Duodenal mucosa (tissue), 2 donors: ENCODE data around the gene DBNDD2.

Source experiments
- H3K27ac ChIP-seq: one replicate; pipeline ENCODE4 v1.7.0; 2013; ENCODE audit warnings: low read depth, low read length
- H3K27me3 ChIP-seq, 2 donors: one replicate each; pipeline ENCODE4 v1.7.0; 2013; ENCODE audit warnings: low read length in 2 of 2, control low read depth in 1 of 2; ENCODE audit not compliant: insufficient read depth in 2 of 2, control insufficient read depth in 1 of 2
- H3K36me3 ChIP-seq, 2 donors: one replicate each; pipeline ENCODE4 v1.7.0; 2013; ENCODE audit warnings: low read length in 2 of 2, control low read depth in 1 of 2; ENCODE audit not compliant: insufficient read depth in 2 of 2, control insufficient read depth in 1 of 2
- H3K4me1 ChIP-seq, 2 donors: one replicate each; pipeline ENCODE4 v1.7.0; 2013; ENCODE audit warnings: low read length in 2 of 2, control low read depth in 1 of 2; ENCODE audit not compliant: insufficient read depth in 2 of 2, control insufficient read depth in 1 of 2
- H3K4me3 ChIP-seq, 2 donors: one replicate each; pipeline ENCODE4 v1.7.0; 2013; ENCODE audit warnings: low read length in 2 of 2, low read depth in 1 of 2
- H3K9ac ChIP-seq, 2 donors: one replicate each; pipeline ENCODE4 v1.7.0; 2013; ENCODE audit warnings: low read length in 2 of 2, low read depth in 1 of 2
- H3K9me3 ChIP-seq, 2 donors: one replicate each; pipeline ENCODE4 v1.7.0; 2013; ENCODE audit warnings: low read length in 2 of 2, control low read depth in 1 of 2; ENCODE audit not compliant: control insufficient read depth in 1 of 2

Gene DBNDD2

DNA sequence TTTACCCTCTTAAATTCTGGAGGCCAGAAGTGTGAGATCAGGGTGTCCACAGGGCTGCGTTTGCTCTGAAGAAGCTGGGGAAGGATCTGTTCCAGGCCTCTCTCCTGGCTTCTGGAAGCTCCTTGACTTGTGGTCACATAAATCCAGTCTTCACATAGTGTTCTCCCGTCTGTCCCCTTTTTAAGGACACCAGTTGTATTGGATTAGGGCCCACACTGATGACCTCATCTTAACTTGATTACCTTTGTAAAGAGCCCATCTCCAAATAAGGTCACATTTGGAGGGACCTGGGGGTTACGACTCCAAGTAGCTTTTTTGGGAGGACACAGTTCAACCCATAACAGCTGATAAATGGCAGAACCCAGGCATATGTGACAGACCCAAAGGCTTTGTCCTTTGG is 41.4 kb downstream of the DBNDD2 start:
- Histone ChIP-seq H3K4me3 (no peak overlapping the region), H3K36me3 (no peaks in the 10 kb centered on the region), H3K4me1 (peaks cover 6% of the 10 kb centered on the region in 2 donors), H3K27me3 (no peaks in the 10 kb centered on the region), H3K27ac (no peak overlapping the region), H3K9me3 (no peaks in the 10 kb centered on the region), H3K9ac (peak overlapping the region in 1 of 2 donors; percentile 18)

DNA sequence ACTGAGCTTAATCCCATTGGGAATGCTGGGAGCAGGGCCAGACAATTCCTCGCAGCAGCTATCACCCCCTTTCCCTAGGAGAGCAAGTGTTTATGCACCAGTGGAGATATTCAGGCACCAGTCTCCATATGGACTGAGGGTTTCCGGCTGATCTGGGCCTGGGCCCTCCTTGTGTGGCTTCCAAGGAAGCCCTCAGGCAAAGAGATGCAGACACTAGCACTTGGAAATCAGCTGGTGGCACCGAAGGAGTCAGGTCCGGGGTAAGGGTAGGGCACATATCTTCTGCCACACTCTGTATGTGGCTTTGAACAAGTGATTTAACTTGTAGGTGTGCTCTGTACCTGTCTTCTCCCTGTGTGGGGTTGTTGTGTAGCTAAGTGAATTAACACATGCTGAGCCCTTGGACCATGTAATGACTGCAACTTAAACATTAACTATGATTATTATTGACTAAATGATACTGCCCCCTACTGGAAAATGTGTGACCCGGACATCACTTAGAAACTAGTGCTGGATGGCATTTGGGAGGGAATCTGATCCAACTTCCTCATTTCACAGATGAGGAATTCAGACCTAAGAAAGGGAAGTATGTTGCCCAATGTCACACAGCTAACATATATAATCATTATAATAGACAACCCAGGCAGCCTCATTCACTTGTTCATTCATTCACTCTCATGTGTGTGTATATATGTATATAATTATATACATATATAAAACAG is 42.2 kb downstream of the DBNDD2 start:
- Histone ChIP-seq H3K36me3 (no peaks in the 10 kb centered on the region), H3K9me3 (no peaks in the 10 kb centered on the region), H3K4me1 (peaks cover 6% of the 10 kb centered on the region in 2 donors), H3K27me3 (no peaks in the 10 kb centered on the region), H3K27ac (no peak overlapping the region), H3K4me3 (no peak overlapping the region), H3K9ac (peak overlapping the region in 1 of 2 donors; percentile 18)

DNA sequence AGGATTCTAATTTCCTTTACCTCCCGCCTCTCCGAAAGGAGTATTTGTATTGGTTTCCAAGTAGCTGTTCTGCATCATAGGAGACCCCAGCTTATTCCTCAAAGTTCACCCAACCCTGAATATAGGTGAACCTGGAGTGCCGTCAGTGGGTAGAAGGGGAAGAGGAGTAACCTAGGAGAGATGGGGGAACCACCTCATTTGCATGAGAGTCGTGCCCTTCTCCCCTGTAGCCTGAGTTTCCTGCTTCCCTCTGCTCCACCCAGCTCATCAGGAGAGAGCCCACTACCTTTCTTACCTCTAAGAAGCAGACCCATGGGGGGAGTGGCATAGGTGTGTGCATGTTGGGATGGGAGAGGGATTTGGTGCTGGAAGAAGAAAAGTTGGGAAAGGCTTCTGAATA is 44.1 kb downstream of the DBNDD2 start:
- H3K36me3 ChIP-seq: no peaks in the 10 kb centered on the region
- H3K4me1 ChIP-seq: peaks cover 6% of the 10 kb centered on the region in 2 donors
- H3K9me3 ChIP-seq: no peaks in the 10 kb centered on the region
- no peak overlapping the region for H3K9ac ChIP-seq
- H3K4me3 ChIP-seq: no peak overlapping the region
- H3K27ac ChIP-seq: no peak overlapping the region
- no peaks in the 10 kb centered on the region for H3K27me3 ChIP-seq

DNA sequence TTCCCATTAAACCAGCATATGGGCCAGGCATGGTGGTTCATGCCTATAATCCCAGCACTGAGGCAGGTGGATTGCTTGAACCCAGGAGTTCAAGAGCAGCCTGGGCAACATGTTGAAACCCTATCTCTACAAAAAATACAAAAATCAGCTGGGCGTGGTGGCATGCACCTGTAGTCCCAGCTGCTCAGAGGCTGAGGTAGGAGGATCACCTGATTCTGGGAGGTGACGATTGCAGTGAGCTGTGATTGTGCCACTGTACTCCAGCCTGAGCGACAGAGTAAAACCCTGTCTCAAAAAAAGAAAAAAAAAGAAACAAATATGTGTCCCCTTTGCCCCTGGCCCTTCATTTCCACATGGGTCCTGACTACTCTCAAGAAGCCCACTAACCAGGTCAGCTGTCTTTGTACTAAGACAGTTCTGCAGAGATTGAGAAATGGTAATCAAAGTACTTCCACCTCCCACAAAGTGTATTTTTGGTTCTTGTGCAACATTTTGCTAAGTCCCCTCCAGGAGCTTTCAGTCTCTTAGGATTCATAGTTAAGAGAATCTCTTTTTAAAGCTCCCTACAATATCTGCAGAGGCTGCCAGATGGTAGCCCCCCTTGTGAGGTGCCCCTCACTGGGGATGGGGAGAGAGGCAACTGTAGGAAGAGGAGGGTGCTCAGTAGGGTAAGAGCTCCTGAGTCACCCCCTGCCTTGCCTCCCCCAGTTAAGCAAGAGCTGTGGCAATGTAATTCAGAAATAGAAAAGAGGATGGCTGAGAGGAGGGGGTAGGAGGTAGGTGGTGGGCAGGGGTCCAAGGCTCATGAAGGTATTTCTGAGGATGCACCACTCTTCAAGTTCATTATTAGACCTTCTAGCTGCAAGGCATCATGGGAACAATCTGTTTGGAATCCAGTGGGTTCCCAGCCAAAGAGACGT is 44.9 kb downstream of the DBNDD2 start:
- H3K27ac ChIP-seq: no peak overlapping the region
- no peak overlapping the region for H3K9ac ChIP-seq
- no peaks in the 10 kb centered on the region for H3K9me3 ChIP-seq
- H3K27me3 ChIP-seq: no peaks in the 10 kb centered on the region
- H3K36me3 ChIP-seq: no peaks in the 10 kb centered on the region
- H3K4me1 ChIP-seq: peaks cover 6% of the 10 kb centered on the region in 2 donors
- H3K4me3 ChIP-seq: no peak overlapping the region

DNA sequence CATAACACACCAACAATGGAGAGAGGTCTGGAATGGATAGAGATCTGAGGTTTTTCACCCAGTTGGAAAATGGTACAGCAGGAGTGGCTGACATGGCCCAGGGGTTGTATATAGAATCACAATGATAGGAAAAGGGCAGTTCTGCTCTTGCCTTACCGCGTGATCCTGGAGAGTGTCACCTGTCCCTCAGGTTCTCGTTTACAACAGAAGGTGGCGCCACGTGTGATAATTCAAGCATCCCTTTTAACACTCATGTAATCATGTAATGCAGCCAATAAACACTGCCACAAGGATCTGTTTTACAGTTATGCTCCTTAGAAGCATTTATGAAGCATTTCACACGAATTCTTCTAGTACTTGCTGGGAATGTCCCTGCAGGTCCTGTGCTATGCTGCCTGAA is 48.5 kb downstream of the DBNDD2 start:
- Histone ChIP-seq H3K9me3 (no peaks in the 10 kb centered on the region), H3K36me3 (no peaks in the 10 kb centered on the region), H3K9ac (no peak overlapping the region), H3K27ac (no peak overlapping the region), H3K4me1 (peaks cover 0 to 6% of the 10 kb centered on the region in 2 donors), H3K27me3 (no peaks in the 10 kb centered on the region), H3K4me3 (no peak overlapping the region)

DNA sequence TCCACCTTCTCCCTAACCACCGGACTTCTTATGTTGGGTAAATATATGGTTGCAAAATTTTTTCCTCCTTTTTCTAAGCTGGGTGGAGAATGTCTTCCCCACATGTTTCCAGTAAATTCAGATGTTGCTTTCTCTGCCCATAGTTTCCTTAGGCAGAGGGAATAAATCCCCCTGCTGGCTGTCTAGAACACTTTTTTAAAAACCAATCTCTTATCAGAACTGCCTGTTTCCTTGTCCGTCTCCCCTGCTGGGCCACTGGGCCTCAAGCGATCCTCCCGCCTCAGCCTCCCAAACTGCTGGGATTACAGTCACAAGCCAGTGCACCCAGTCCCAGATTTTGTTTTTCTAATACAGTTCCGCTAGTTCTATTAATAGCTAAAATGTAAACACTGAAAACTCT is 51.5 kb downstream of the DBNDD2 start:
- Histone ChIP-seq H3K4me1 (no peaks in the 10 kb centered on the region), H3K27me3 (no peaks in the 10 kb centered on the region), H3K9me3 (no peaks in the 10 kb centered on the region), H3K9ac (no peak overlapping the region), H3K36me3 (no peaks in the 10 kb centered on the region), H3K4me3 (no peak overlapping the region), H3K27ac (no peak overlapping the region)
